ENCODE data around the gene PHKG2. TPM values are rescaled to one million over a fixed set of nuclear protein-coding genes. Genes with fewer than 3 reads are reported as not detected.
A peak's percentile ranks its signal among the peaks of the same experiment; 100 is the strongest.

The PHKG2 gene
- total and polyA plus RNA-seq, 2 donors from 2014 or later, result 27.8 to 34.9 TPM

DNA sequence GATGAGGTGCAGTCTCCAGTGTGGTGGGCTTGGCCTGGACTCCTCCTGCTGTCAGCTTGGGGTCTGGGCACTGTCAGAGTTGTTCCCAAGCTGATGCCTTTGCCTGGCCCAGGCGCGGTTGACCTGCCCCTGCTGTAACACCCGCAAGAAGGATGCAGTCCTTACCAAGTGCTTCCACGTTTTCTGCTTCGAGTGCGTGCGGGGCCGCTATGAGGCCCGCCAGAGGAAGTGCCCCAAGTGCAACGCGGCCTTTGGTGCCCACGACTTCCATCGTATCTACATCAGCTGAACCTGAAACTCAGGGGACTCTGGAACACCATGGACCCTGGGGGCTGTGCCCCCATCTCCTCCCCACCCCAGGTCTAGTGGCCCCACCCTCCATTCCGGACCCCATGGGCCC, 25.6 kb downstream of the PHKG2 start:
- Histone ChIP-seq H3K27ac (ENCODE audit: low read depth in 2 of 2, low read length in 2 of 2) (no peak overlapping the region), H3K27me3 (ENCODE audit: control insufficient read depth, insufficient read depth, low read length) (no peaks in the 10 kb centered on the region), H3K4me1 (ENCODE audit: control insufficient read depth in 2 of 3, insufficient read depth in 2 of 3, low read depth in 1 of 3, low read length in 3 of 3) (peaks cover 0 to 10% (median 2%) of the 10 kb centered on the region in 3 donors), H3K9ac (ENCODE audit: low read length in 3 of 3) (no peak overlapping the region), H3K36me3 (ENCODE audit: control insufficient read depth in 2 of 3, insufficient read depth in 3 of 3, low read length in 3 of 3) (peaks cover 5 to 41% (median 26%) of the 10 kb centered on the region in 3 donors), H3K4me3 (ENCODE audit: low read length in 3 of 3) (no peak overlapping the region), H3K9me3 (ENCODE audit: control insufficient read depth in 2 of 3, insufficient read depth in 1 of 3, low read length in 3 of 3) (no peaks in the 10 kb centered on the region)
- FAIRE-seq (no peak), DNase-seq (peak in 1 of 5 donors; percentile 44)
- no peak for TF ChIP-seq CTCF (IDR thresholded peaks at IDR 0.05; ENCODE audit: borderline replicate concordance, extremely low read depth, insufficient read depth)
- intact Hi-C loops (cut with DNase I), result no loop called here

DNA sequence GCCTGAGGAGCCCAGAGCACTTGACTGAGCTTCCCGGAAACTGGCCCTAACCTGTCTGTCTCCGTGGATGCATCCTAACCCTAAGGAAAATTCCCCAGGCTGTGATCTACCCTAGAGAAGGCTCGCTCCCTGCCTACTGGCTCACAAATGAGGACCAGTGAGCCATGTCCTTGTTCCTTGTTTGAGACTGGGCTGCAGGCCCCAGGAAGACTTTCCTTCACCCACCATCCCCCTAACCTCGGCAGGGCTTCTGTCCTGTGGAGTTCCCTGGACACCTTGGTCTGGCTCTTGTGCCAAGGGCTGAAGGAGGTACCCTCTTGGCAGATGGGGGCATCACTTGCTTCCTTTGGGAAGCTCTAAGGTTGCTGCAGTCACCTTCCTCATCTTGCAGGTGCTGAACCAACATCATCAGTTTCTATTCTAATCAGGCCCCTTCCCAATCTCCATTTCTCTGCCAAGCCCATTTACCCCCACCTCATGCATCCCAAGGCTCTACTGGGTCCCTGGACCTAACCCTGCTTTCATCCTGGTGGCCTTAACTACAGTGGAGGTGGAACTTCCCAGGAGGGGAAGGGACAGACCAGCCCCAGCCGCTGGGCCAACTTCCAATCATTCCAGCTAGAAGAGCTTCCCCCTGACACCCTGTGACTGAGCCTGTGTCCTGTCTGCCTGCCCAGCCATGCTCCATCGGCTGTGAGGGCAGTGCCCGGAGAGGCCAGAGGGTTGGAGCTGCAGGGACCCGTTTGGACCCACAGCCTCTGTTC, 26.3 kb downstream of the PHKG2 start:
- peak overlapping the region; percentile 37 to 72 for H3K27ac ChIP-seq (ENCODE audit: low read depth in 2 of 2, low read length in 2 of 2)
- no peaks in the 10 kb centered on the region for H3K9me3 ChIP-seq (ENCODE audit: control insufficient read depth in 2 of 3, insufficient read depth in 1 of 3, low read length in 3 of 3)
- intact Hi-C loops (cut with DNase I), result no loop called here
- no peak for TF ChIP-seq CTCF (IDR thresholded peaks at IDR 0.05; ENCODE audit: borderline replicate concordance, extremely low read depth, insufficient read depth)
- DNase-seq, result peak in 2 of 5 donors; percentile 29 to 32
- H3K27me3 ChIP-seq (ENCODE audit: control insufficient read depth, insufficient read depth, low read length), result no peaks in the 10 kb centered on the region
- H3K9ac ChIP-seq (ENCODE audit: low read length in 3 of 3), result peak overlapping the region in 1 of 3 donors; percentile 53
- H3K4me3 ChIP-seq (ENCODE audit: low read length in 3 of 3), result peak overlapping the region in 2 of 3 donors; percentile 66 to 75
- H3K4me1 ChIP-seq (ENCODE audit: control insufficient read depth in 2 of 3, insufficient read depth in 2 of 3, low read depth in 1 of 3, low read length in 3 of 3), result peaks cover 0 to 10% (median 2%) of the 10 kb centered on the region in 3 donors
- H3K36me3 ChIP-seq (ENCODE audit: control insufficient read depth in 2 of 3, insufficient read depth in 3 of 3, low read length in 3 of 3), result peaks cover 4 to 33% (median 19%) of the 10 kb centered on the region in 3 donors
- FAIRE-seq, result no peak

DNA sequence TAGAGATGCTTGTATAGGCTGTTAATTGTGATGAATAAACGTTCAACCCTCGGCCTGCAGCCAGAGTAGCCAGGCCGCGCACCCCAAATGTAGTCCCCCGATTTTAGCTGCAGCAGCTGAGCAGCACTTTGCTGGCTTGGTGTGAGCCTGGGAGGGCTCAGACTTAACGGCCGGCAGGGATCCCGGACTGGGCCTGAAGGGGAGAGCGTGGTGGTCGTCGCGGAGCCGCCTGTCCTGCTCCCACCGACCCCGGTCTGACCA, 26.8 kb downstream of the PHKG2 start:
- Histone ChIP-seq H3K9ac (ENCODE audit: low read length in 3 of 3) (peak overlapping the region in 1 of 3 donors; percentile 53), H3K9me3 (ENCODE audit: control insufficient read depth in 2 of 3, insufficient read depth in 1 of 3, low read length in 3 of 3) (no peaks in the 10 kb centered on the region), H3K4me1 (ENCODE audit: control insufficient read depth in 2 of 3, insufficient read depth in 2 of 3, low read depth in 1 of 3, low read length in 3 of 3) (peaks cover 0 to 10% (median 2%) of the 10 kb centered on the region in 3 donors), H3K27me3 (ENCODE audit: control insufficient read depth, insufficient read depth, low read length) (no peaks in the 10 kb centered on the region), H3K27ac (ENCODE audit: low read depth in 2 of 2, low read length in 2 of 2) (peak overlapping the region; percentile 37 to 72), H3K36me3 (ENCODE audit: control insufficient read depth in 2 of 3, insufficient read depth in 3 of 3, low read length in 3 of 3) (peaks cover 3 to 31% (median 18%) of the 10 kb centered on the region in 3 donors), H3K4me3 (ENCODE audit: low read length in 3 of 3) (peak overlapping the region in 2 of 3 donors; percentile 66 to 75)
- DNase-seq (peak in 1 of 5 donors; percentile 14), FAIRE-seq (no peak)
- intact Hi-C loops (cut with DNase I), result no loop called here
- TF ChIP-seq CTCF (IDR thresholded peaks at IDR 0.05; ENCODE audit: borderline replicate concordance, extremely low read depth, insufficient read depth), result no peak

Measured in kidney (tissue), 14 donors.